Hepatocyte (in vitro differentiated cells): ENCODE data around the gene PTPN2.

Experiments
- EZH2 ChIP-seq: fragments of 200-600 bp; sonication (generic); IDR thresholded peaks from 2 replicates; pipeline ENCODE4 v1.6.1; 2016; ENCODE audit warnings: antibody characterized with exemption, mild to moderate bottlenecking, borderline replicate concordance
- TF ChIP-seq, protein P1 (sequence below): fragments of 200-600 bp; sonication (generic); IDR thresholded peaks from 2 replicates; pipeline ENCODE4 v1.5.1; 2016; ENCODE audit warnings: antibody characterized with exemption, mild to moderate bottlenecking; ENCODE audit not compliant: poor library complexity

DNA sequence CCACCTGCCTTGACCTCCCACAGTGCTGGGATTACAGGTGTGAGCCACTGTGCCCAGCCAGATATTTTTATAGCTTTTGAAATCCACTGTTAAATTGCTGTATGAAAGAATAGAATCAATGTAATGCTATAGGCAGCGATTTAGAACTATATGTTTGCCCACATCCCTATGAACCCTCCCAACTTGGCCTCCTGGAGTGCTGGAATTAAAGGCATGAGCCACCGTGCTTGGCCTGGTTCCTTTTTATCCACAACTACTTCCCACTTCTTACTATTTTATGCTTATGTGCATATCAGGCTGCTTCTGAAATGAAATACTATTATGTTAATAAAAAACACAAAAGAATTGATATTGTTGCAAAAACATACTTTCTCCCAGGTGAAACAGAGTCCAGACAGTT is 11.6 kb upstream of the PTPN2 start:
- TF ChIP-seq, protein P1, sequence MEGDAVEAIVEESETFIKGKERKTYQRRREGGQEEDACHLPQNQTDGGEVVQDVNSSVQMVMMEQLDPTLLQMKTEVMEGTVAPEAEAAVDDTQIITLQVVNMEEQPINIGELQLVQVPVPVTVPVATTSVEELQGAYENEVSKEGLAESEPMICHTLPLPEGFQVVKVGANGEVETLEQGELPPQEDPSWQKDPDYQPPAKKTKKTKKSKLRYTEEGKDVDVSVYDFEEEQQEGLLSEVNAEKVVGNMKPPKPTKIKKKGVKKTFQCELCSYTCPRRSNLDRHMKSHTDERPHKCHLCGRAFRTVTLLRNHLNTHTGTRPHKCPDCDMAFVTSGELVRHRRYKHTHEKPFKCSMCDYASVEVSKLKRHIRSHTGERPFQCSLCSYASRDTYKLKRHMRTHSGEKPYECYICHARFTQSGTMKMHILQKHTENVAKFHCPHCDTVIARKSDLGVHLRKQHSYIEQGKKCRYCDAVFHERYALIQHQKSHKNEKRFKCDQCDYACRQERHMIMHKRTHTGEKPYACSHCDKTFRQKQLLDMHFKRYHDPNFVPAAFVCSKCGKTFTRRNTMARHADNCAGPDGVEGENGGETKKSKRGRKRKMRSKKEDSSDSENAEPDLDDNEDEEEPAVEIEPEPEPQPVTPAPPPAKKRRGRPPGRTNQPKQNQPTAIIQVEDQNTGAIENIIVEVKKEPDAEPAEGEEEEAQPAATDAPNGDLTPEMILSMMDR = no peak
- no peak for TF ChIP-seq EZH2
